Muscle layer of duodenum (tissue), 2 donors: ENCODE results near the gene POU2AF3.
"Not testable (repeated sequence)": the region's sequence is repeated elsewhere in the genome, so short reads cannot be mapped to it uniquely, and the experiment has no call there.

Source experiments
- H3K27ac ChIP-seq: one replicate; pipeline ENCODE4 v1.7.0; 2013; ENCODE audit warnings: mild to moderate bottlenecking, low read length
- H3K27me3 ChIP-seq: one replicate; pipeline ENCODE4 v1.7.0; 2013; ENCODE audit warnings: low read depth, mild to moderate bottlenecking, control low read depth, low read length
- H3K36me3 ChIP-seq, 2 donors: one replicate each; pipeline ENCODE4 v1.7.0; 2013; ENCODE audit warnings: low read length in 2 of 2, control low read depth in 1 of 2, mild to moderate bottlenecking in 1 of 2; ENCODE audit not compliant: insufficient read depth in 2 of 2, control insufficient read depth in 1 of 2
- H3K4me1 ChIP-seq, 2 donors: one replicate each; pipeline ENCODE4 v1.7.0; 2013; ENCODE audit warnings: low read length in 2 of 2, mild to moderate bottlenecking in 2 of 2, control low read depth in 1 of 2, moderate library complexity in 1 of 2; ENCODE audit not compliant: insufficient read depth in 2 of 2, control insufficient read depth in 1 of 2
- H3K4me3 ChIP-seq, 2 donors: one replicate each; pipeline ENCODE4 v1.7.0; 2013; ENCODE audit warnings: low read length in 2 of 2, low read depth in 1 of 2, mild to moderate bottlenecking in 1 of 2
- H3K9me3 ChIP-seq, 2 donors: one replicate each; pipeline ENCODE4 v1.7.0; 2013; ENCODE audit warnings: low read length in 2 of 2, control low read depth in 1 of 2, mild to moderate bottlenecking in 1 of 2; ENCODE audit not compliant: control insufficient read depth in 1 of 2
- donor health status: healthy.

The POU2AF3 gene

GRCh38 chr11:111310723-111311122 lies 12.4 kb downstream of the POU2AF3 start:
- Histone ChIP-seq H3K27me3 (no peaks in the 10 kb centered on the region), H3K9me3 (no peaks in the 10 kb centered on the region), H3K27ac (no peak overlapping the region), H3K36me3 (no peaks in the 10 kb centered on the region), H3K4me3 (no peak overlapping the region), H3K4me1 (no peaks in the 10 kb centered on the region)

GRCh38 chr11:111312076-111312475 lies 13.7 kb downstream of the POU2AF3 start:
- Histone ChIP-seq H3K4me1 (no peaks in the 10 kb centered on the region), H3K27me3 (no peaks in the 10 kb centered on the region), H3K27ac (no peak overlapping the region), H3K36me3 (no peaks in the 10 kb centered on the region), H3K4me3 (no peak overlapping the region), H3K9me3 (peaks cover 0 to 3% of the 10 kb centered on the region in 2 donors)

DNA sequence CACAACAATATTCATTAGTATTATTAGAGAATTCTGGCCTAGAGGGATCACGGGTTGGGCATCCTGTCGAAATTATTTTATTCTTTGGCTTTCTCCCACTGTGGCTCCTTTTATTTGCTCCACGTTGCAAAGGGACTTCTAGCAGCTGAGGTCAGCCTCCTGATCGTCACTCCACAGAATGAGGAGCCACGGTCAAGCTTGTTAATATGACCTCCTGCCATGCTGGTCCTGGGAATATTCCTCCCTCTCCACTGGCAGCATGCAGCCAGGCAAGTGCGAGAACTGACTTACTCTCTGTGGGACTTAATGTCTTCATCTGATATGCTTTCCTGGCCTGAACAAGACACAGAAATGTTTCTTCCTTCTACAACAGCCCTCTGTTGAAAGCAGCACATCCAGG lies 20.9 kb downstream of the POU2AF3 start:
- Histone ChIP-seq H3K27me3 (no peaks in the 10 kb centered on the region), H3K36me3 (no peaks in the 10 kb centered on the region), H3K4me1 (no peaks in the 10 kb centered on the region), H3K9me3 (peaks cover 0 to 3% of the 10 kb centered on the region in 2 donors), H3K4me3 (no peak overlapping the region), H3K27ac (no peak overlapping the region)

DNA sequence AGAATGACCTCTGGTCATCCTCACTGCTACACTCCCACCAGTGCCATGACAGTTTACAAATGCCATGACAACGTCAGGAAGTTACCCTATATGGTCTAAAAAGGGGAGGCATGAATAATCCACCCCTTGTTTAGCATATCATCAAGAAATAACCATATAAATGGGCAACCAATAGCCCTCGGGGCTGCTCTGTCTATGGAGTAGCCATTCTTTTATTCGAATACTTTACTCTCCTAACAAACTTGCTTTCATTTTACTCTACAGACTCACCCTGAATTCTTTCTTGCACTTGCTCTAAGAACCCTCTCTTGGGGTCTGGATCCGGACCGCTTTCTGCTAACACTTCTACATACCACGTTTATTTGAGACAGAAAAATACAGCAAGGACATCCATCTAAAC lies 21.9 kb downstream of the POU2AF3 start:
- H3K27ac ChIP-seq, H3K4me1 ChIP-seq, H3K27me3 ChIP-seq, H3K9me3 ChIP-seq, H3K4me3 ChIP-seq, H3K36me3 ChIP-seq: not testable (repeated sequence)

DNA sequence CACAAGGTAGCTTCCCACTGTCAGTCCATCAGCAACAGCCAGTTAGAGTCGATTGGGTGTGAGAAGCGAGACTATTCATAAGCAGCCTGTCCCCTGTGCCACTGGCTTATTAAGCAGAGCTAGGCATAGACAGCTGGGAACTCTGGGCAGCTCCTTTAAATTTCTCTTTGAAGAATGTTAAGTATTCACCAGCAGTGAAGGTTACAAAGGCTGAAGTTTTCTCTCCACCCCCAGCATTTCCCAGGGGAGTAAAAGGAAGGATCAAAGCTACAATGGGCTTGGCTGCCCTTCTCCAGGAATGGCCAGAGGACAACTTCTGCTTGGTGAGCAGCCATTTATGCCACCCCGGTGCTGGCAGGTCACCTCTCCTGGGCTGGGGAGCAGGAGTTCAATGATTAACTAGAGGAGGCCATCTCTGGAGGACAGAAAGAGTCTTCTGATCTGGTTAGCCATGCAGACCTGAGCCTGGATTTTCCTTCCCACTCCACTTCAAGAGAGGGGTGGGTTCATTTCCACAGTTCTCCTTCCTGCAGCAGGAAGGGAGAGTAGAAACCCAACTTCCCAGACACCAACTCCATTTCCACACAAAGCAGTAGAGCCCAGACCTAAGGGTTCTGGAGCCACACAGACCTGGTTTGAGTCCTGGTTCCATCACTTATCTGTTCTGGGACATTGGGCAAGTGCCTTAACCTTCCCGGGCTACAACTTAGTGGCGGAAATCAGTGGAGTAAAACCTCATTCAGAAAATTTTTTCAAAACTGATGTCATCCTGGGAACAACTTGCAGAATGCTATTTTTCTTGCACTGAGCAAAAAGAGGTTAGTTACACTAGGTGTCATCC lies 22.6 kb downstream of the POU2AF3 start:
- Histone ChIP-seq H3K9me3 (peaks cover 0 to 3% of the 10 kb centered on the region in 2 donors), H3K27ac (no peak overlapping the region), H3K4me1 (no peaks in the 10 kb centered on the region), H3K4me3 (no peak overlapping the region), H3K36me3 (no peaks in the 10 kb centered on the region), H3K27me3 (no peaks in the 10 kb centered on the region)

DNA sequence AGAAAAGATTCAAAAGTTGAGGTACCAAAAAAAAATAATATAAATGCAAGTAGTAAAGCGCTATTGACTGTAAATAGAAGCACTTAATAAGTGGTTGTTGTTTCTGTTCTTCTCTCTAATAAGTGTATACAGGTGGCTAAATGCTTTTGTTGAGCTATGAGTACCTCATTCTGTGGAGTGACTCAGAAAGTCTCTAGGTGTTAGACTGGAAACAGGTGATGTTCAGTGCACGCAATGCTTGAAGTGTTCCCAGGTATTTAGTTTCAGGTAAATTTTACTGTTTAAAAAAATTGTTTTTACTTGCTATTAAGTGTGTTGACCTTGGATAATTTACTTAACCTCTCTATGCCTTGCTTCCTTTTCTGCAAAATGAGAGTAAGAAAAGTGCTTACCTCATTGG lies 24.2 kb downstream of the POU2AF3 start:
- H3K9me3 ChIP-seq = no peaks in the 10 kb centered on the region
- no peak overlapping the region for H3K27ac ChIP-seq
- no peaks in the 10 kb centered on the region for H3K27me3 ChIP-seq
- H3K36me3 ChIP-seq = no peaks in the 10 kb centered on the region
- H3K4me1 ChIP-seq = no peaks in the 10 kb centered on the region
- no peak overlapping the region for H3K4me3 ChIP-seq

DNA sequence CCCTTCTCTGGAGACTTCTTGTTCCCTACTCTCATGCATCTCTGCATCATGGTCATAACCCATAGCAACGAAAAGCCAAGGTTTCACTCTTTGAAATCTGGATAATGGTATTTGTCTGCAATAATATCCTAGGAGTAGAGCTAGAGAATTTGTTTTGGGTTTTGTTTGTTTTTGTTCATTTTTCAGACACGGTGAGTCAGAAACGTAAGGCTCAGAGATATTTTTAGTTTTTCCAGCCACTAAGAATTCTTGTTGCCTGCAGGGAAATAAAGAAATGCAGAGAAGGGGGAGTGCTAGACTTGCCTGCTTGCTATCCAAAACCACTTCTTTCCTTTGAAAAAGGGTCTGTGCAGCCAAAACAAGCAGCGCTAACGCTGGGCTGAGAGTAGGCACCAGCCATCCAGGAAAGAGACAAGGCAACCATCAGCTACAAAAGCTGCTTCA lies 26.0 kb downstream of the POU2AF3 start:
- Histone ChIP-seq H3K4me3 (peak overlapping the region in 1 of 2 donors; percentile 5), H3K4me1 (no peaks in the 10 kb centered on the region), H3K27ac (no peak overlapping the region), H3K36me3 (no peaks in the 10 kb centered on the region), H3K9me3 (no peaks in the 10 kb centered on the region), H3K27me3 (no peaks in the 10 kb centered on the region)

GRCh38 chr11:111325259-111325658 lies 26.9 kb downstream of the POU2AF3 start:
- H3K4me3 ChIP-seq = no peak overlapping the region
- H3K27ac ChIP-seq = no peak overlapping the region
- H3K27me3 ChIP-seq = no peaks in the 10 kb centered on the region
- H3K36me3 ChIP-seq = no peaks in the 10 kb centered on the region
- H3K9me3 ChIP-seq = no peaks in the 10 kb centered on the region
- peaks cover 0 to under 1% of the 10 kb centered on the region in 2 donors for H3K4me1 ChIP-seq

DNA sequence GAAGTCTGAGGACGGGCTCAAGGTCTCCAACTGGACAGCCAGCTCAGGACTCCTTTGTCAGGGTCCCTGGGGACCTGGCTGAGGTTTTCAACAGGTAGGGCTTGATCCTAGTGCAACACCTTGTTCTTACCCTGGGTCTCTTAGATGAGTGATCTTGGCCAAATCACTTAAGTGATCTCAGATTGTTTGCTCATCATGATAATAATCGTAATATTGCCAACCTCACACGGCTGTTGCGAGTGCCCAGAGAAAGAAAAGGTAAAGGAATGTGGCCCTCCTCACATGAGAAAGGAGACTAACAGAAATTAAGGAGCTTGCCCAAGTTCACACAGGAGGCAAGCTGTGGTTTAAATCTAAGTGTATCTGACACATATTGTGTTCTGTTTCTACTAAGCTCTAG lies 28.5 kb downstream of the POU2AF3 start:
- Histone ChIP-seq H3K9me3 (no peaks in the 10 kb centered on the region), H3K27ac (no peak overlapping the region), H3K27me3 (no peaks in the 10 kb centered on the region), H3K36me3 (no peaks in the 10 kb centered on the region), H3K4me1 (peaks cover 7 to 10% of the 10 kb centered on the region in 2 donors), H3K4me3 (no peak overlapping the region)

DNA sequence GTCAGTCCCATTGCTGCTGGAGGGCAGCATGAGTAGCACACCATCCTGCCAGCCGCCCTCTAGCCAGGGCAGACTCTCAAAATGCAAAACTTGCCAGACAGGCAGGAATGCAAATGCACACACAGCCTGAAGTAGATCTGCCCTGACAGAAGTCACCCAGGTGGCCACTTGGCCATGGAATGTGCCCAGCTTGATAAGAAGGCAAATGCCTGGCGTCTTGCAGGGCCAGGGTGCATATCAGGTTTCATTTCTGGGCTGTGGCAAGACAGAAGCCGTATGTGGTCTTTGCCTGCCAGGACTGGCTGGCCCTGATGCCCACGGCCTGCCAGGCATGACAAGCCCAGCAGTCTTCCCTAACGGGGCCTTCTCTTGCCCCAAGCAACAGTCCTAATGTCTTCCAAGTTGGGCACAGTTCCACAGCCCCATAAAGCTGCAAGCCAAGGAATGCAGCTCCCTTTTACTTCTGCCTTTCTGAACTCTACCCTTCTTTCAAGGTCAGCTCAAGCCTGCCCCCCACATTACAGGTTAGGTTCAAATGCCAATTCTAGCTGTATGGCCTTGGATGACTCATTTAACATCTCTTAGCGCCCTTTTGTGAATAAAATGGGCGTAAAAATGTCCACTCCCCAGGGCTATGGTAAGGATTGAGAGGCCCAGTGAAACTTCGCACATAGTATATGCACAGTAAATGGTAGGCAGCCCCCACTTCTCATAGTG lies 29.7 kb downstream of the POU2AF3 start:
- Histone ChIP-seq H3K4me3 (no peak overlapping the region), H3K27me3 (no peaks in the 10 kb centered on the region), H3K9me3 (no peaks in the 10 kb centered on the region), H3K36me3 (no peaks in the 10 kb centered on the region), H3K27ac (no peak overlapping the region), H3K4me1 (peaks cover 7 to 10% of the 10 kb centered on the region in 2 donors)

DNA sequence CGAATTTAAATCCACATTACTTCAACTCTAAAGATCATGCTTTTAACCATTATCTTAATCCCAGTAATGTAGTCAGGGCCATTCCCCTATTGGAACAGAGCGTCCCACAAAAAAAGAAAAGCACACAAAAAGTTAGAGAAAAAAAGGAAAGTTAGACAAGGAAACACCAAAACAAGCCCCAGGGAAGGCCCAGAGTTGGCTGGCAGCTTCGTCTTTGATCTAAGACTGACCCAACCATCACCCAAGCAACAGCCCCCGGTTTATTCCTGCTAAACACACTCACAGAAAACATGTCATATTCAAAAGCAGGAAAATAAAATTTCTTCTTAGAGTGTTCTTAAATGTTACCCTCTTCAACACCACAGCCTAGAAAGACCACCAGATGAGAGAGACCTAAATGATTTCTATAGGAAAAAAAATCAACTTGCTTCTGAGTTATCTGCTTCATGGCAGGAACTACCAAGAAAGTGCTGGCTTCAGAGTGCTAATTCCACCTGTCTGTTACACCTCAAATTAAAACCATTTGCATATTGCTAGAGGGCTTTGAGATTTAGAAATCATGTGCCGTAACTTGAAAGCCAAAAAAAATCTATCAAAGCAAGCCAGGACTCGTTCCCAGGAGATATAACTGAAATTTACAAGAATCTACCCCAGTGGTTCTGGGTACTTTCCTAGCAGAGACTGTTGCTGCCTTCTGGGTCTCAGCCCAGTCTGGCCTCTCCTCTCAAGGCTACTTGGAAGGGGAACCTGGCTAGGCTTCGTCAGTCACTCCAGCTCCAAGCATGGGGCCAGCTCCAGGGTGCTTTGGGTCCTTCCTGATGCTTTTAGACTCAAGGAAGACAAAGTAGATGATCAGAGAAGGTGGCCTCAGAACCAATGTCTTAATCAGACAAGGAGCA lies 31.2 kb downstream of the POU2AF3 start:
- Histone ChIP-seq H3K27ac (no peak overlapping the region), H3K4me1 (peaks cover 7 to 10% of the 10 kb centered on the region in 2 donors), H3K27me3 (no peaks in the 10 kb centered on the region), H3K4me3 (no peak overlapping the region), H3K36me3 (no peaks in the 10 kb centered on the region), H3K9me3 (no peaks in the 10 kb centered on the region)
